AG08396 (cell line): ENCODE measurements around the gene EXOSC7.
"Not testable (repeated sequence)": the region's sequence is repeated elsewhere in the genome, so short reads cannot be mapped to it uniquely, and the experiment has no call there.

Experiments used
- DNase-seq: peaks from one replicate; pipeline ENCODE4 v3.0.0; 2012; ENCODE audit warnings: low spot score, mixed read lengths

The EXOSC7 gene

DNA sequence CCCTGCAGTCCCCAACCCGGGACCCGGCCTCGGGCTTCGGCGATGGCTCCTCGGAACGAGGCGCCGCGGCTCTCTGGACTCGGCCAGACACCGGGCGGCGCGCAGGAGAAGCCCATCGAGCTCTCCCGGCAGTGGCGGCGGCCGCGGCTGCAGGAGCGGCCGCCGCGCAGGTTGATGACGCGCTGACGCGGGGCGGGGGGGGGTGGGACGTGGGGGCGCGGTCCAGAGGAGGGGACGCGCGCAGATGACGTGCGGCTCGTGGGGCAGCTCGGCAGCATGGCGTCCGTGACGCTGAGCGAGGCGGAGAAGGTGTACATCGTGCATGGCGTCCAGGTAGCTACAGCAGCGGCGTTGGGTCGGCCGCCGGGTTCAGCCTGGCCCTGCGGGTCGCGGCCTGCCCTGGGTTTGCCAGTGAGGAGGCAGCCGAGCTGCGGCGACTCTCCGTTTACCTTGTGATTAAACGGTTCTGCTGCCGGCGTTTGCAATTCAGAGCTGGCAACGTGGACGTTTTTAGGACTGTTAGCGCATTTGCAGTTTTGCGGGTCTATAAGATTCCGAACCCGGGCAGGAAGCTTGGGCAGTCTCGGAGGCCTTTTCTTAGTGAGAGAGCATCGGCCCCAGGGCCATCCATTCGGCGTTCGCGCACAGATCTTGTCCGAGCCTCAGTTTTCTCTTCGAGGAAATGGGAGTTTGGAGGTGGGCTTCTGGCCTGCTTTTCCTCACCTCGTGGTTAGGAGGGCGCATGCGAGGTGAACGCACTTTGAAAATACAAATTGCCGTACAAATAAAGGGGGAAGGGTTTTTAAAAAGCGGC lies at the start of gene EXOSC7, which contains the start of gene ZDHHC3:
Gene EXOSC7 (plus strand): TSS at position 243 of the 814 bp plus-strand sequence. CDS start 34 bp downstream, at position 277.
Gene ZDHHC3 (minus strand): TSS at position 173 of the 814 bp plus-strand sequence. CDS start 16,738 bp downstream, outside the sequence.
- peak; percentile 98 for DNase-seq

DNA sequence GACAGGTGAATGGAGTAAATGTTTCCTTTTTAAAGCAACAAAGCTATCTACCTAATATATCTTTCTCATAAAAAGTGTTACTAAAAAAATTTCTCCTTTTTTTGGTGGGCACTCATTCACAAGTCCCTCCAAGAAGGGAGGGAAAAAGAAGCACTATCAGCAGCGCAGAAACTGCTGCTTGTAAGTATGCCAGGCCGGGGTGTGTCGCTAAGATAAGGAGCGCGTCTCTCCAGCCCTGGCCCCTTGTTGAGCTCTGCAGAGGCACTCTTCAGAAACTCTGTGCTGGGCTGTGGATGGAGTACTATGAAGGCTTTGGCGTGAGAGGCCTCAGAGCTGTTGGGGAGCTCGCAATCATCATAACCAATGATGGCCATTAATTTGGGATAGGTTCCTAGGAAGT lies 49.1 kb upstream of the EXOSC7 start:
- no peak for DNase-seq

DNA sequence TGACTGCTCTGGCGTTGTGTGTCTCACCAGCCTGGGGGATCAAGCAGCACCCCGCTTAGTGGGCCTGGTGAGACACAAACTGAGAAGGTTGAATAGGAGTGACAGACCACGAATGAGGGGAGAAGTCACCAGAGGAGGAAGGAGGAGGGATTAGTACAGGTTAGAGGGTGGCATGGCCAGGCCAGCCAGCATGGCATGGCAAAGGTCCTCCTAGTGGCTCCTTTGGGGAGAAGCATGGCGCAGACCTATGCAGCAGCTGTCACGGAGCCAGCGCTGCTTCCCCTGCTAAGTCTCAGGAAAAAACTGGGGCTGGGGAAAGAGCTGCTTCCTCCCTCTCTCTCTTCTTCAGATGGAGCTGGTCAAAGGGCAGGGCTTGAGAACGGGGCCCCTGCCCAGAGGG lies 48.7 kb upstream of the EXOSC7 start:
- DNase-seq = no peak

- no peak for DNase-seq
Observed at GRCh38 chr3:44929782-44930181, 46.3 kb upstream of the EXOSC7 start.

DNA sequence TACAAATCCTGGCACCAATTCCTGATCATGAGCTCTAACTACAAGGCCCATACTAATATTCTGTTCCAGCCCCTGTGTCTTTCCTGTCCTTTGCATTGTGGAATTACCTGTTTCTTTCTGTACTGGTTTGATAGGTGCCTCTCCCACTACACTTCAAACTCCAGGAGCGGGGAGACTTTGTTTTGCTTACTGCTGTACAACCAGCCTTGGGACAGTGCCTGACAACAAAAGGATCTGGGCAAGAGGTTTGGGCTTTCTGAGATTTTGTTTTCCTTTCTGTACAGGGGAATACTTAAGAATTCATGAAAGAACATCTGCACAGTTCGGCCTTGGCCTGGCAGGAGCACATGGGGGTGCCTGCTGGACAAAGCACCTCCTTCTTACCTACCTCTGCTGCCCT lies 45.1 kb upstream of the EXOSC7 start:
- DNase-seq = no peak

DNA sequence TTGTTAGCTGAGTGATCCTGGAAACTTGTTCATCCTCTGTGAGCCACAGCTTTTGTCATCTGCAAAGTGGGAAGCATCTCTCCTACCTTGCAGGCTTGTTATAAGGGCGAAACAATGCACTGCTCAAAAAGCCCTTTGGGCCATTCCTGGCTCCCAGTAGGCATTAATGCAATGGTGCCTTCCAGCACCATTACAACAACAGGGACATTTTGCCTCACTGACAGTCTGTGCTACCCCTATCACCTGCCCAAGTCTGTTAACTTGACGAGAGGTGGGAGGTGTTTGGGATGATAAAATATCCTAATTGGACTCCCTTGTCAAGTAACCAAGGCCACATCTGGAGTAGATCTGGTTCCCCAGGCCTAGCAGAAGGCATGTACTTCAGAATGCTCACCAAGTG lies 44.3 kb upstream of the EXOSC7 start:
- DNase-seq = no peak

DNA sequence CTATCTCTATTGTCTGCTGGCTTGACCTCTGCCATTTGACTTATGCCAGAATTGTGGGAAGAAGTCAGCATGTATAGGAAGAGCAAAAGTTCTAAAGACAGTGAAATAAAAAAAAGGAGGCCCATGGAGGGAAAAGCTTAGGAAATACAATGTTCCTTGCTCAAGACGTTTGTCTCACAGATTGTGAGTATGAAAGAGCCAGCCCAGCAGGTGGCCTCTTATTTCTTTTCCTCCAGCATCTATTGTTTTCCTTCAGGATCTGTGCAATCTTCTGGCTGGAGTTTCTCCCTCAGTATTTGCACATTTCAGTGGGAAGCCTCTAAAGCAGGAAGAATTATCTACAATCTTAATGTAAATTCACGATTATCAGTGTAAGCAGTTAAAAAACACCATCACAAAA lies 43.8 kb upstream of the EXOSC7 start:
- DNase-seq = no peak

- no peak for DNase-seq
Observed at GRCh38 chr3:44932986-44933944, 42.8 kb upstream of the EXOSC7 start.

- no peak for DNase-seq
Observed at GRCh38 chr3:44939581-44940036, 36.4 kb upstream of the EXOSC7 start.

DNA sequence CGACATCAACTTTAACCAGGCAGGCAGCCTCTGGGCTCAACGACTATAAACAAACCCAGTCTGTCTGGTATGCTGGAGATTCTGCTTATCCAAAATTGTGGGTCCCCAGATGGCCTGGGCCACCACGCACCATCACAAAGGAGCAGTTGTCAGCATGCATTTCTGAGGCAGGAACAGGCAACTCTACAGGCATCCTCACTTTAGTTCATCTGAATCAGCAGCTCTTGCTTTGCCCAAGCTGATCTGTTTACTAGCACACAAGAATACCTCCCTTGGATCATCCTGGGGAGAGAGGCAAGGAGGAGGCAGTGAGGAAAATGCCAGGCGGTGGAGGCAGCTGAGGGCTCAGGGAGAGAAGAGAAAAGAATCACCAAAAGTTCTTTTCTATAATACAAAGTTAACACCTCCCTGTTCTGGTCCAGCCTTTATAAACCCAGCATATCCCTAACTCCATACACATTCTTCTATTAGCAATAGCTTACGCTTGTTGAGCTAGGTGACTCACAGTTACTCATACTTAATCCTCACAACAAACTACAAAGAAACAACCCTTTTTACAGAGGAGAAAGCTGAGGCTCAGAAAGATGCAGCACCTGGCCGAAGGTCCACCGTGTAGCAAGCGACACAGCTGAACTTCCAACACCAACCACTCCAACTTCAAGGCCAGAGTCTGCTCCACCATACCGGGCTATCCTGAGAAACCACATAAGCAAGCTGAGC lies 33.7 kb upstream of the EXOSC7 start:
- peak; percentile 68 for DNase-seq

DNA sequence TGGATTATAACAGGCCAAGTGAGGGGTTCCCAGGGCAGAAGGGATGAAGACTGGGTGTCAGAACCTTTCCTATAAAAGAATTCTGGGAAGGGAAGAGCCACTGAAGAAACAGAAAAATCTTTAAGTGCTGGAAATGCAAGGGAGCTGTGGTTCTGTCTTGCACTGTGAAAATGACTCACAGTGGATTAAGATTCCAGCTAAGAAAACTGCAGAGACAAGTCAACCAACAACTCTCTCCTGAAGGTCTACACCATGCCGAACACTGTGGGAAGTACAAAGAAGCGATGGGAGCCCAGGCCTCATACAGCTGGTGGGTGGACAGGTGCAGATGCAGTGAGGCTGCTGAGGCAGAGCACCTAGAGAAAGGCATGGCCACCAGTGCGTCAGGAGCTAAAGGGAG lies 27.8 kb upstream of the EXOSC7 start:
- DNase-seq = no peak

GRCh38 chr3:44949770-44950169 lies 26.3 kb upstream of the EXOSC7 start:
- DNase-seq = not testable (repeated sequence)

- DNase-seq = no peak
Observed at GRCh38 chr3:44950275-44950734, 25.7 kb upstream of the EXOSC7 start.

- no peak for DNase-seq
Observed at GRCh38 chr3:44952689-44953088, 23.4 kb upstream of the EXOSC7 start.

GRCh38 chr3:44954304-44954703 lies 21.7 kb upstream of the EXOSC7 start:
- DNase-seq = no peak

GRCh38 chr3:44954962-44955361 lies 21.1 kb upstream of the EXOSC7 start:
- peak; percentile 30 for DNase-seq

GRCh38 chr3:44955917-44956316 lies 20.1 kb upstream of the EXOSC7 start:
- no peak for DNase-seq

DNA sequence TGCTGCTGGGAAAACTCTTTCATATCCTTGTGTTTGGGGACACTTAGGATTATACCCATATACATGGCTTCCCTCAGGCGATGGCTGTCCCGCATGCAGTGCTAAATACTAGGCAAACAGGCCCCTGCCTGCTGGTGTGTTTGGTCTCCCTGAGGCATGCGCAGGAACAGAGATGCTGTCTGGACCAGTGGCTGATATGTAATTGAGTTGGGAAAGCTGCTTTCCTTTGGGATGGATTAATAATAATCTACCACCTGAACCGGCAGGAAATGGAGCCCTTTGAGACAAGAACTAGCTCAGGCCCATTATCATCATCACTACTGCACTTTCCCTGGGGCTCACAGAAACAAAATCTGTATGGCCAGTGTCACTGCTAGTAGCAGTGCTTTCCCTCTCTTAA lies 18.1 kb upstream of the EXOSC7 start:
- no peak for DNase-seq

DNA sequence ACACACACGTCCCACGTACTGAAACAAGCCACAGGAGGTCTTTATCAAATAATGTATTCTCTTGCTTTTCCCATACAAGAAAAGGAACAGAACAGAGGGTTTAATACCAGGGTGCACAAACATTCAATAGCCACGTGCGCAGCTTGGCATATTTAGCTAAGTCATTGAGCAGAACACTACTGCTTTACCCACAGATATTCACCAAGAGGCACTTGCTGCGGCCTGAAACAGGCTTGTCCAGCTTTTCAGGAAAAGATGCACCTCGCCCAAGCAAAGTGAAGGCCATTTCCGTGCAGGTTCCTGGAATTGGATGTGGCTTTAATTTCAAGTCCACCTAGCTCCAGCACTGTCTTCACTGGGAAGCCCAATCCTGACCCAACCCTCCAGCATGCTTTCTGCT lies 17.7 kb upstream of the EXOSC7 start:
- no peak for DNase-seq

DNA sequence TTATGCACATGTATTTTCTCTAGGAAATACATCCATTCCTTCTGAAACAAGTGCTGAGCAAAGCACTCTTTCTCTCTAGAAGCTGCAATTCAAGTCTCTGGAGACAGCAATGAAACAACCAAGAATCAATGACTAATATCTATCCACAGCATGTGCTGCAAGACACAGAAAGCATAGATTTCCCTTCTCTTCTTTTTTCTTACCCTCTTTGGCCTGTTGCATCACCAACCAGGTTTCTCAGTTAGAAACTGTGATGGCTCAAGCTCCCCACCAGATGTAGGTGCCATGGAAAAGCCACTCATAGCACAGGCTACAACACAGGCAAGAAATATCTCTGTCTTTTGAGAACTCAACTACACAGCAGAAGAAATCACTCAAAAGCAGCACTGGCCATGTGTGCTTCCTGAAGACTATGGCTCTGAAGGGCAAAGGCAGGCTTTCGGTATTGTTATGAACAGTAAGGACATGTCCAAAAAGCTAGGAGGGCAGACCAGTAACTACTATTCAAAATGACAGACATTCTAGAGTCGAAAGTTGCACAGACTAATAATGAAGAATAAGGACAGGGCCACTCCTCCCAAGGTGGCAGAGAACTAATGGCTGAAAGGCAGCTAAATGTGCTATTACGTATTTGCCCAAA lies 15.5 kb upstream of the EXOSC7 start:
- DNase-seq = no peak

DNA sequence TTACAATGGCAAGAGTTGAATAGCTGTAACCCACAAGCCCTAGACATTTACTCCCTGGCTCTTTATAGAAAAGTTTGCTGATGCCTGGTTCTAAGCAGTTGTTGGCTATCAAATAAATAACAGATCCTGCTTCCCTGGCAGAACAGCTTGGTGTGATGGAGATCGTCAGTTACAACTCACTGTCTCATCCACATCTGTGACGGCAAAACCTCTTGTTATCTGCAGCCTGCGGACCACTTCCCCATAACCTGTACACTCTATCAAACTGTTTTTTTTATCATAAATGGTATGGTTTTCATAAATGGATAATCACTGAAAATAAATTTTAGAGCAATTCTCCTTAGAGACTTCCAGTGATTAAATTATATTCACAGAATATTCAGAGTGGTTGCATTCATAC lies 14.2 kb upstream of the EXOSC7 start:
- DNase-seq = no peak
